IPS-18a (cell line): ENCODE measurements around the gene KCNJ10.
A peak's percentile ranks its signal among the peaks of the same experiment; 100 is the strongest.

Experiments
- H3K27ac ChIP-seq: one replicate; pipeline ENCODE4 v1.5.1; 2013; ENCODE audit warnings: low read length
- H3K27me3 ChIP-seq: one replicate; pipeline ENCODE4 v1.6.1; 2013; ENCODE audit warnings: mild to moderate bottlenecking, low read length; ENCODE audit not compliant: control insufficient read depth, insufficient read depth
- H3K36me3 ChIP-seq: one replicate; pipeline ENCODE4 v1.6.1; 2013; ENCODE audit warnings: low read depth, low read length; ENCODE audit not compliant: control insufficient read depth
- H3K4me1 ChIP-seq: one replicate; pipeline ENCODE4 v1.6.1; 2013; ENCODE audit warnings: low read depth, low read length; ENCODE audit not compliant: control insufficient read depth
- H3K4me3 ChIP-seq: one replicate; pipeline ENCODE4 v1.5.1; 2013; ENCODE audit warnings: low read length
- H3K9ac ChIP-seq: one replicate; pipeline ENCODE4 v1.6.1; 2013; ENCODE audit warnings: mild to moderate bottlenecking, low read length, moderate library complexity
- H3K9me3 ChIP-seq: one replicate; pipeline ENCODE4 v1.6.1; 2013; ENCODE audit warnings: low read depth, low read length; ENCODE audit not compliant: control insufficient read depth

The KCNJ10 gene

DNA sequence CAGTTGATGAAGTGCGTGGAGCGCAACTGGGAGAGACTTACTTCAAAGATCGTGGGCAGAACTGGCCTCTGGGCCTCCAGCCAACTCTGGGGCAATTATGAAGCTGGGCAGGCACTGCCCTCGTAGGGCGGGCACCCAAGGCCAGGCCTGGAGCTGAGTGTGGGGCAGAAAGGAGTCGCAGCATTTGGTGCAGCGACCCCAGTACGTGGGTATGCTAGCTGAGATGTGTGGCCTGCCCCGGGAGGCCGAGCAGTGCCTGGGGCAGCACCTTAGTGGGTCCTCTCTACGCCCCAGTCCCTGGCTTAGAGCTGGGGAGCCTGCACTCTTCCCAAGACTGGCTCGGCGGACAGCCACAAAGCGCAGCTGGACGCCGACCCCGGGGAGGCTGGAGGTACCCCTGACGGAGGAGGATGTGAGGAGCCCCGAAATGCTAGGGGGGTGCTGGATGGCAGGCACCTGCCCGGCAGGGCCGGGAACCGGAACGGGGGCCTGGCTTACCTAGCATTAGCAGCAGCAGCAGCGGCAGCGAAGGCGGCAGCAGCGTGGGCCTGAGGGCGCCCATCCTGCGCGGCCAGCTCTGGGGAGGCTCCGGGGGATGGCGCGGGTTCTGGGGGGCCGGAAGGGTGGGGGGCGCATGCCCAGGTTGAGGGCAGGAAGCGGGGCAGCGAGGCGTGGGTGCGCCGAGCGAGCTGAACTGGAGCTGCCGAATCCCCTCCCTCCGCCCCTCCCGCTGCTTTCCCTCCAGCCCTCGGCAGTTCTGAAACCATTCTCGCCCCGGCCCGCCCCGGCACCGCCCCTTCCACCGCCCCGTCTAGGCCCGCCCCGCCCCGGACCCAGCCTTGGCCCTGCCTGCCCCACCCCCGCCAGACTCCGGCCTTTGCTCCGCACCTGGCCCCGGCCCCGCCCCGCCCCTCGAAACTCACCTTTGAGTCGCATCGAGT is 28.2 kb upstream of the KCNJ10 start, which contains the start of gene IGSF8:
Gene IGSF8 (minus strand): TSS at position 709 of the 941 bp plus-strand sequence. CDS start 147 bp downstream, at position 562.
- H3K4me1 ChIP-seq = peaks cover 37% of the 10 kb centered on the region
- no peak within 1 kb of the TSS for H3K27ac ChIP-seq
- H3K9ac ChIP-seq = peak within 1 kb of the TSS; percentile 32
- H3K4me3 ChIP-seq = peak within 1 kb of the TSS; percentile 72
- no peaks in the 10 kb centered on the region for H3K9me3 ChIP-seq
- peaks cover 7% of the 10 kb centered on the region for H3K27me3 ChIP-seq
- peaks cover 5% of the 10 kb centered on the region for H3K36me3 ChIP-seq

DNA sequence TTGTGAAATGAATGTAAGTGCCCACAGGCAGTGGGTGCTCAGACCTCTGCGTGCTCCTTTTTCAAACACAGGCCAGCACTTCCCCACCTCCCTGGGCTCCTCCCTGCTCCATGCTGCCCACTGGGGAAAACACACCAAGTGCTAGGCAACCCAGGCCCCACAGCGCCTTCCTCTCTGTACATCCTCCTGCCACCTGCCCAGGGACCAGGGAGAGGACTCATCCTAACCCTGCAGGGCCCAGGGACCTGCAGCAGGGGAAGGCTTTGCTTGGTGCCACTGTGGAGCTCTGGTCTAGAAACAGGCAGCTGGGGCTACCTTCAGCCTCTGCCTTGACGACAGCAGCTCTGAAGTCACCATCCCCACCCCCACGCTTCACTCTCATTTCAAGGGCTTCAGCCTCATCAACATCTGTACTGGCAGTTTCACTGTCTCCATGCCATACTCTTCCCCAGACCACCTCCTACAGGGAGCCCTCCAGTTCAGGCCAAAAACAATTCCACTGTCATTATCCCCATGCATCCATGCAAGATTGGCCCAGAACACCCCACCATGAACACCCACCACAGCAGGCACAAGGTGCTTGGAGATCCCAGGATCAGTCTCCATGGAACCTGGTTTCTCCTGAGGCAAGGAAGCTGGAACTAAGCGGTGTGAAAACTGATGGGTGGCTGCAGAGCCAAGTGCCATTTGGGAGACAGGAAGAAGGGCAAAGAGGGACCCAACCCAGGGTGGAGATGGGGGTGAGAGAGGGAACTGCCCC is 27.4 kb upstream of the KCNJ10 start:
- peaks cover 7% of the 10 kb centered on the region for H3K27me3 ChIP-seq
- no peaks in the 10 kb centered on the region for H3K9me3 ChIP-seq
- H3K27ac ChIP-seq = no peak overlapping the region
- H3K4me3 ChIP-seq = peak overlapping the region; percentile 72
- H3K36me3 ChIP-seq = peaks cover 8% of the 10 kb centered on the region
- peak overlapping the region; percentile 32 for H3K9ac ChIP-seq
- peaks cover 37% of the 10 kb centered on the region for H3K4me1 ChIP-seq

DNA sequence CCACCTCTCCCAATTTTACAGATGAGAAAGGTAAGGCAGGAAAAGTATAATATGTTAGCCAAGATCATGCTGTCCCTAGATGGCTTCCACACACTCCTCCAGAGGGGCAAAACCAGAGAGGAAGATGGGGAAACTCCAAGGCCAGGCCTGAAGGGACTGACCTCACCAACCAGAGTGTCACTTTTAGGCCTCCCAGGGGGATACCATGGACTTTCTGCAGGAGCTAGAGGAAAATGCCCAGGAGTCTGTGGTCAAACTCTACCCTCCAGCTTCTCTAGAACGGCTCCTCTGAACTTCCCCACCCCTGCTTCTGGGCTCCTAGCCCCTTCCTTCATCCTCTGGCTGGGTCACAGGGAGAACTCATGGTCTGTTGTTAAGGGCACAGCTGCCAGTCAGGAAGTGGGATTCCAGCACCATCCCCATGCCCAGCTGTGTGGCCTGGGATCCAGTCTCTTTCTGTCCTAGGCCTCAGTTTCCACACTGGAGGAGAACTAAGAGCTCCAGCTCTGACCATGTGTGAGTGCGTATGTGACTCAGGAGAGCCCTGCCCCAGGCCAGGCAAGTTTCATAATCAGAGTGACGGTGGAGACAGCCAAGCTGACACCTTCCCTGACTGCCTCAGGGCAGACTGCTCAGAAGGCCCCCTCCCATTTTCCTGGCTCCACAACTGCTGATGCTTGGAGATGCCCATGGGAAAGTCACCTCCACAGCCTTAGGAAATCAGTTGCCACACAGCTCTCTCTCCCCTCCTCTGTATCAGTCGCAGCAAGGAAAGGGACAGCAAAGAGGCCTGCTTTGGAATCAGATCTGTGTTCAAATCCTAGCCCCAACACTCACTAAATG is 26.5 kb upstream of the KCNJ10 start:
- H3K9ac ChIP-seq = peak overlapping the region; percentile 7
- peaks cover 13% of the 10 kb centered on the region for H3K36me3 ChIP-seq
- peak overlapping the region; percentile 59 for H3K27ac ChIP-seq
- H3K4me1 ChIP-seq = peaks cover 37% of the 10 kb centered on the region
- H3K9me3 ChIP-seq = no peaks in the 10 kb centered on the region
- H3K4me3 ChIP-seq = peak overlapping the region; percentile 72
- H3K27me3 ChIP-seq = peaks cover 7% of the 10 kb centered on the region

DNA sequence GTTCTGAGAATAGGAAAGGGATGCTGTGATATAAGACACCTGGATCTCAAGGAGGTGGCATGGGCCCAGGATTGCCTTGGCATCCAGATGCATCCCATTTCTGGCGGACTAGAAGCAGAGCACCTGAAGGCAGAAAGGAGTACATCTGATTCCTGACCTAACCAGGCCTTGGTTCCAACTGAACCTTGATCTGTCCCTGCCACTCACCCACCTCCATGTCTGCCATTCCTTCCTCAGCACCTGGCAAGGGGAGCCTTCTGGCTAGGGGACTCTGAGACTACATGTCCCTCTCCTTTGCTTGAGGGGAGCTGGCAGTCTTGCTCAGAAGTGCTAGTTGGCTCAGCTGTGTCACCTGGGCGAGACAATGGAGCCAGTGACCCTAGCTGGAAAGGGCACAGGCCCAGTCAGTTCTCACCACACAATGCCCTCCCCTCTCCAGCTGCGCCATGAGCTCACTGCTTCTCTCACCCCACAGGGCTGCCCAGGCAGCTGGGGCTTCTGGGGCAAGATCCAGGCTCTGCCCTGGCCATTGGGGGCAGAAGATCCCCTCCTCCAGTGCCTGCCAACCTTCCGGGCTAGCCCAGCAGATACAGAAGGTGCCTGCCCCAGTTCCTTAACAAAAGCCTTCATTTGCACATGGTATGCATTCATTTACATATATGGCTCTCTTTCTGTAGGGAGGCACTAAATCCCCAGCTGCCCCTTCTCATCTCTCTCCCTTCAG is 25.6 kb upstream of the KCNJ10 start:
- H3K36me3 ChIP-seq = peaks cover 15% of the 10 kb centered on the region
- H3K27ac ChIP-seq = peak overlapping the region; percentile 59
- no peaks in the 10 kb centered on the region for H3K9me3 ChIP-seq
- peak overlapping the region; percentile 72 for H3K4me3 ChIP-seq
- H3K9ac ChIP-seq = peak overlapping the region; percentile 44
- H3K4me1 ChIP-seq = peaks cover 34% of the 10 kb centered on the region
- peaks cover 7% of the 10 kb centered on the region for H3K27me3 ChIP-seq

DNA sequence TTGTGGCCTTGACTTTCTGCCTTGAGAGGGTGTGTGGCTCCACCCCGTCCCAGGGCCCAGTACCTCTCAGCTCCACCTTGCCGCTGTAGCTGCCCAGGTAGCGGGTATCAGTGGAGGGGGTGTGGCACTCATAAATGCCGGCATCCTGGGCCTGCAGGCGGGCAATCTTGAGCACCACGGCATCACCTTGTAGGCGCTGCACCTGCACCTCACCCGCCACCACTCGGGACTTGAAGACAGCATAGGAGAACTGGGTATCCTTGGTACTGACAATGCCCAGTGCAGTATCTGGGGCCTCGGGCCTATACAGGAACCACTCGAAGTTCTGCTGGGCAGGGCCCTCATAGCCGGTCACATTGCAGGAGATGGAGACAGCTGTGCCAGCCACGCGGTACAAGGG is 24.8 kb upstream of the KCNJ10 start:
- Histone ChIP-seq H3K9ac (no peak overlapping the region), H3K4me3 (no peak overlapping the region), H3K36me3 (peaks cover 18% of the 10 kb centered on the region), H3K27me3 (peaks cover 6% of the 10 kb centered on the region), H3K27ac (no peak overlapping the region), H3K9me3 (no peaks in the 10 kb centered on the region), H3K4me1 (peaks cover 34% of the 10 kb centered on the region)

DNA sequence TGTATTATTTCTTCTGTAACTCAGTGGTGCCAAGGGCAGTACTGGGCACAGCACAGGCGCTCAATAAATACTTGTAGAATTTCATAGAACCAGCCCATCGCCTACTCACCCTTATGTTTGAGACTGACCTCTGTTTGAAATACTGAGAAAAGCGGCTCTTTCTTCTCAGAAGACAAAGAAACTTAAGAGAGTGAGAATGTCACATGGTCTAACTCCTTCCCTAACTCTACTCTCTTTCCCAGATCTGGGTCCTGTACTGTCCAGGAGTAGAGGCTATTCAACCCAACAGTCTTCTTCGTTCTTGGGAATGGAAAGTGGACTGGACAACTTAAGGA is 24.3 kb upstream of the KCNJ10 start:
- H3K27ac ChIP-seq = no peak overlapping the region
- H3K36me3 ChIP-seq = peaks cover 18% of the 10 kb centered on the region
- no peak overlapping the region for H3K4me3 ChIP-seq
- H3K4me1 ChIP-seq = peaks cover 31% of the 10 kb centered on the region
- H3K9ac ChIP-seq = no peak overlapping the region
- peaks cover under 1% of the 10 kb centered on the region for H3K27me3 ChIP-seq
- no peaks in the 10 kb centered on the region for H3K9me3 ChIP-seq

DNA sequence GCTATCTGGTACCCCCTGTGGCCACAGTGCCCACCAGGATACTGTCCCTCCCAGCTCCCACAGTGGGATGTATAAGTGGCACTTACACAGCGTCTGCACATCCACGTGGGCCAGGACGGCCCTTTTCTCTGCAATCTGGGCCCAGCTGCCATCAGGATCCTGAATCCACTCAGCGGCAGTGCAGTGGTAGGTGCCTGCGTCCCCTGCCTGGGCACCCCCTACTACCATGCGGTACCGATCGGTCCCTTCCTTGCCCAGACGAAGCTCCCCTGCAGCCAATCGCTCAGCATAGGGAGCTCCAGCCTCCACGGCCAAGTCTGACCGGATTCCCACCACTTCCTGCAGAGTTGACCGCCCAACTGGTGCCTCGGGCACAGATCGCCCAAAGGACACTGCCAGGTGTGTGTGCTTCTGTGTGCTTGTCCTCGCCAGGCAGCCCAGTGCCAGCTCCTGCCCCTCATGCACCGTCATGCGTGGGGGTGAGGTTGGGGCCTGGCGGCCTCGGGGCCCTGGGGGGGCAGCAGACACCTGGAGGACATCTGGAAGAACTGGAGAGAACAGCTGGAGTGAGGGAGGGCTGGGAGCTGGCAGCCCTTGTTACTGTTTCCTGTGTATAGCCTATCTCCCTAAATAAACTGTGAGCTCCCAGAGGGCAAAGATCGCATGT is 23.8 kb upstream of the KCNJ10 start:
- Histone ChIP-seq H3K4me1 (peaks cover 28% of the 10 kb centered on the region), H3K27me3 (no peaks in the 10 kb centered on the region), H3K9me3 (no peaks in the 10 kb centered on the region), H3K36me3 (peaks cover 18% of the 10 kb centered on the region), H3K27ac (no peak overlapping the region), H3K9ac (no peak overlapping the region), H3K4me3 (no peak overlapping the region)

DNA sequence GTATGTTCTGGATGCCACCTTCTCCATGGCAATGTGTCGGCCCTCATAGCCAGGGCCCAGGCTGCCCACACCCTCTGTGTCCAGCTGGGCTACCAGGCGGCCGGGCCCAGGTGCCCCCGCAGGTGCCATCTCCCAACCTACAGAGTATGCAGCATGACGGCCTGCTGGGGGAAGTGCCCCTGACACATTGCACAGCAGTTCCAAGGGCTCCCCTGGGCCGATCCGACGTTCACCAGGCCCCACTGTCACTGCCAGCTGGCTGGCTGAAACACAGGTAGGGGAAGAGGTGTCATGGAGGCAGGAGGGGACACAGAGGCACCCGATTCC is 23.1 kb upstream of the KCNJ10 start:
- Histone ChIP-seq H3K27ac (no peak overlapping the region), H3K9ac (no peak overlapping the region), H3K9me3 (no peaks in the 10 kb centered on the region), H3K27me3 (no peaks in the 10 kb centered on the region), H3K4me3 (no peak overlapping the region), H3K36me3 (peaks cover 18% of the 10 kb centered on the region), H3K4me1 (peaks cover 28% of the 10 kb centered on the region)

DNA sequence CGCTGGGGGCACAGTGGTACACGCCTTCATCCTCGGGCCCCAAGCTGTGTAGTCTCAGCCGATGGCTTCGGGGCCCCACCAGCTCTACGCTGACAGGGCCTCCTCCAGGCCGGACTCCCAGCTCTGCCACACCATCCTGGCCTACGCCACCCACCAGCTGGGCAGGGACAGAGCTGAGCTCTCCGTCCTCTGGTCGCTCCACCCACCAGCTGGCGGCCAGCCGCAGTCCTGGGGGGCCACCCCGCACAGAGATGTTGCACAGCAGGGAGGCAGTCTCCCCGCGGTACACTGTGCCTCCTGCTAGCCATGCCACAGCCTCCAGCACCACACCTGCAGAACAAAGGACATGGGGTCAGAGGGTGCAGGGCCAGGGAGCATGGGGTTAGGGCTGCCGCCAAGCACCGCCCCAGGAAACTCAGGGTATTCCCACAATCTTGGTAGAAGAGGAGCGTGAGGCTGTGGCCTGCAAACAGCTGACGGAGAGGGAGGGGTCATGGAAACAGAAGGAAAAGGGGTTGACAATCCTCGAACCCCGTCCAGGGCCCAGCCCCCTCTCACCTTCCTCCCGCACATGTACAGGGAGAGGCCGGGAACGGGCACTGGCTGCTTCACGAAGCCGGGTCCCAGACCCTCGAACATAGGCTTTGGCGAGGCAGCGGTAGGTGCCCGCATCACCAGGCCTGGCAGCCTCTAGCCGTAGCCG is 22.6 kb upstream of the KCNJ10 start:
- no peak overlapping the region for H3K9ac ChIP-seq
- H3K27me3 ChIP-seq = no peaks in the 10 kb centered on the region
- peaks cover 18% of the 10 kb centered on the region for H3K36me3 ChIP-seq
- no peaks in the 10 kb centered on the region for H3K9me3 ChIP-seq
- H3K4me1 ChIP-seq = peaks cover 25% of the 10 kb centered on the region
- H3K4me3 ChIP-seq = no peak overlapping the region
- H3K27ac ChIP-seq = no peak overlapping the region

DNA sequence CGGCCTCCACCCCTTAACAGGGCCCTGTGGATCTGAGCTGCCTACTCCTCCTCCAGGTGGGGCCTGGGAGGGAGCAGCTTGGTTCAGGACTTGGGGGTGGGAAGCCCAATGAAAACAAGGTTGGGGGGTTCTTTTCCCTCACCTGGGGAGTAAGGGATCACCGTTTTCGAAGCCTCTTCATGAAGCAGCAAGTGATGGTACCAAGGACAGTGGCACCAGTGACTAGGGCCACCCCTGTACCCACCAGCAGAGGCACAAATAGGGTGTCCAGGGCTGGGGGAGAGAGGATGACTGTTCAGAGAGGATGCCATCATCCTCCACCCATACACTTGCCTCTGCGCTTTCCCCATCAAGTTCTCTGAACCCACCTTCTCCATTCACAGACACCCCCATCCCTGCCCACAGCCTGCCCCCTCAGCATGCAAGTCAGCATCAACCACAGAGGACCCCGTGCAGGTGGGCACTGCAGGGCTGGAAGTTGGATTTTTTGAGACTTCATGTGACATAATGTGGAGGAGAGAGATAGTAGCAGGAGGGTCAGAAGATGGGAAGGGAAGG is 21.8 kb upstream of the KCNJ10 start:
- no peak overlapping the region for H3K4me3 ChIP-seq
- H3K27ac ChIP-seq = no peak overlapping the region
- no peak overlapping the region for H3K9ac ChIP-seq
- peaks cover 18% of the 10 kb centered on the region for H3K4me1 ChIP-seq
- H3K9me3 ChIP-seq = no peaks in the 10 kb centered on the region
- no peaks in the 10 kb centered on the region for H3K27me3 ChIP-seq
- peaks cover 18% of the 10 kb centered on the region for H3K36me3 ChIP-seq
